GM23338 (cell line): ENCODE results near the gene CAMTA1.

Experiments used
- EZH2 ChIP-seq: fragments of 200-600 bp; sonication (generic); IDR thresholded peaks from one replicate; pipeline ENCODE4 v1.8.0; 2017; ENCODE audit warnings: antibody characterized with exemption, mild to moderate bottlenecking, low read depth; ENCODE audit not compliant: unreplicated experiment
- EZH2phosphoT487 ChIP-seq: fragments of 200-600 bp; sonication (generic); IDR thresholded peaks from one replicate; pipeline ENCODE4 v1.8.1; 2018; ENCODE audit warnings: antibody characterized with exemption; ENCODE audit not compliant: unreplicated experiment
- JUNB ChIP-seq: IDR thresholded peaks from one replicate; pipeline ENCODE4 v1.6.1; 2016; ENCODE audit warnings: antibody characterized with exemption; ENCODE audit not compliant: unreplicated experiment
- ZNF462 ChIP-seq: fragments of 250-450 bp; sonication (Bioruptor Pico); IDR thresholded peaks from 2 replicates; pipeline ENCODE4 v1.5.0; 2020; ENCODE audit warnings: mild to moderate bottlenecking, moderate library complexity
- TF ChIP-seq, protein P1 (sequence below), 2 experiments: fragments of 200-600 bp in 1 of 2; sonication (generic) in 1 of 2; conservative IDR thresholded peaks; 2 replicates each; pipeline versions ENCODE4 v1.5.1 to v1.6.1; 2016 to 2017; ENCODE audit warnings: antibody characterized with exemption in 2 of 2, low read depth in 2 of 2, mild to moderate bottlenecking in 2 of 2, moderate library complexity in 1 of 2
- TF ChIP-seq, protein P2 (sequence below): IDR thresholded peaks from one replicate; pipeline ENCODE4 v1.6.1; 2018; ENCODE audit warnings: antibody characterized with exemption; ENCODE audit not compliant: unreplicated experiment

DNA sequence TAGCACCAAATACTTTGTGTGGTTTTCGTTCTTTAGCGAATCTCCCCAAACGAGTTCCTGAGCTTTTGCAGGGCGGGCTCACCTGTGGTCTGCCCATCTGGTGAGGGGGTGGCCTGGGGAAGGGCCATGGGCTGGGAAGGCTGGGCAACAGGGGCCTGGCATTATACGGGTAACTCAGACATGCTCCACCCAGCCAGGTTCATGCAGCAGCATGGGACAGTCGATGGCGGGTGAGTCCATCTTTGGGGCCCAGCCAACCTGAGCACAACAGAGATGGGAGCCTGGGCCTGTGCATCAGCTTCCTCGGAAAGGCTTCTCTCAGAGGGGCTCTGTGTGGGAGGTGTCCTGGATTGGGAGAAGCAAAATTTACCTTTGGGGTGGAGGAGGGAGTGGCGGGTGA, 302.6 kb downstream of the CAMTA1 start:
- TF ChIP-seq, protein P1, sequence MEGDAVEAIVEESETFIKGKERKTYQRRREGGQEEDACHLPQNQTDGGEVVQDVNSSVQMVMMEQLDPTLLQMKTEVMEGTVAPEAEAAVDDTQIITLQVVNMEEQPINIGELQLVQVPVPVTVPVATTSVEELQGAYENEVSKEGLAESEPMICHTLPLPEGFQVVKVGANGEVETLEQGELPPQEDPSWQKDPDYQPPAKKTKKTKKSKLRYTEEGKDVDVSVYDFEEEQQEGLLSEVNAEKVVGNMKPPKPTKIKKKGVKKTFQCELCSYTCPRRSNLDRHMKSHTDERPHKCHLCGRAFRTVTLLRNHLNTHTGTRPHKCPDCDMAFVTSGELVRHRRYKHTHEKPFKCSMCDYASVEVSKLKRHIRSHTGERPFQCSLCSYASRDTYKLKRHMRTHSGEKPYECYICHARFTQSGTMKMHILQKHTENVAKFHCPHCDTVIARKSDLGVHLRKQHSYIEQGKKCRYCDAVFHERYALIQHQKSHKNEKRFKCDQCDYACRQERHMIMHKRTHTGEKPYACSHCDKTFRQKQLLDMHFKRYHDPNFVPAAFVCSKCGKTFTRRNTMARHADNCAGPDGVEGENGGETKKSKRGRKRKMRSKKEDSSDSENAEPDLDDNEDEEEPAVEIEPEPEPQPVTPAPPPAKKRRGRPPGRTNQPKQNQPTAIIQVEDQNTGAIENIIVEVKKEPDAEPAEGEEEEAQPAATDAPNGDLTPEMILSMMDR (conservative IDR thresholded peaks at IDR 0.05; ENCODE audit: low read depth in 2 of 2), result no peak
- TF ChIP-seq ZNF462 (CRISPR knock-in tag) (no peak), EZH2 (no peak), JUNB (no peak), EZH2phosphoT487 (no peak)
- TF ChIP-seq, protein P2, sequence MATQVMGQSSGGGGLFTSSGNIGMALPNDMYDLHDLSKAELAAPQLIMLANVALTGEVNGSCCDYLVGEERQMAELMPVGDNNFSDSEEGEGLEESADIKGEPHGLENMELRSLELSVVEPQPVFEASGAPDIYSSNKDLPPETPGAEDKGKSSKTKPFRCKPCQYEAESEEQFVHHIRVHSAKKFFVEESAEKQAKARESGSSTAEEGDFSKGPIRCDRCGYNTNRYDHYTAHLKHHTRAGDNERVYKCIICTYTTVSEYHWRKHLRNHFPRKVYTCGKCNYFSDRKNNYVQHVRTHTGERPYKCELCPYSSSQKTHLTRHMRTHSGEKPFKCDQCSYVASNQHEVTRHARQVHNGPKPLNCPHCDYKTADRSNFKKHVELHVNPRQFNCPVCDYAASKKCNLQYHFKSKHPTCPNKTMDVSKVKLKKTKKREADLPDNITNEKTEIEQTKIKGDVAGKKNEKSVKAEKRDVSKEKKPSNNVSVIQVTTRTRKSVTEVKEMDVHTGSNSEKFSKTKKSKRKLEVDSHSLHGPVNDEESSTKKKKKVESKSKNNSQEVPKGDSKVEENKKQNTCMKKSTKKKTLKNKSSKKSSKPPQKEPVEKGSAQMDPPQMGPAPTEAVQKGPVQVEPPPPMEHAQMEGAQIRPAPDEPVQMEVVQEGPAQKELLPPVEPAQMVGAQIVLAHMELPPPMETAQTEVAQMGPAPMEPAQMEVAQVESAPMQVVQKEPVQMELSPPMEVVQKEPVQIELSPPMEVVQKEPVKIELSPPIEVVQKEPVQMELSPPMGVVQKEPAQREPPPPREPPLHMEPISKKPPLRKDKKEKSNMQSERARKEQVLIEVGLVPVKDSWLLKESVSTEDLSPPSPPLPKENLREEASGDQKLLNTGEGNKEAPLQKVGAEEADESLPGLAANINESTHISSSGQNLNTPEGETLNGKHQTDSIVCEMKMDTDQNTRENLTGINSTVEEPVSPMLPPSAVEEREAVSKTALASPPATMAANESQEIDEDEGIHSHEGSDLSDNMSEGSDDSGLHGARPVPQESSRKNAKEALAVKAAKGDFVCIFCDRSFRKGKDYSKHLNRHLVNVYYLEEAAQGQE, result no peak
